H1 (cell line): ENCODE results near the gene HMCES. TPM values are rescaled to one million over a fixed set of nuclear protein-coding genes. Genes with fewer than 3 reads are reported as not detected.

ENCODE experiments used
- ASH2L ChIP-seq: fragments of 200-600, 300-600 bp; sonication (generic); IDR thresholded peaks from one replicate; pipeline ENCODE4 v1.7.1; 2017; ENCODE audit warnings: low read length
- CHD1 ChIP-seq: IDR thresholded peaks from 2 replicates; pipeline ENCODE4 v1.6.1; 2012; ENCODE audit warnings: low read depth, low read length, improper control_type of control experiment
- HDAC2 ChIP-seq, 2 experiments: fragments of 300-600 bp in 1 of 2; sonication (generic) in 1 of 2; IDR thresholded peaks; 2 replicates each; pipeline ENCODE4 v1.6.1; 2011 to 2012; ENCODE audit warnings: low read depth in 2 of 2, low read length in 2 of 2, mild to moderate bottlenecking in 2 of 2, moderate library complexity in 2 of 2, borderline replicate concordance in 1 of 2, inconsistent platforms in 1 of 2
- RAD21 ChIP-seq, 2 experiments: IDR thresholded peaks in 1 of 2; conservative IDR thresholded peaks in 1 of 2; 2 replicates each; pipeline ENCODE4 v1.6.1; 2011; ENCODE audit warnings: low read depth in 2 of 2, low read length in 2 of 2, improper control_type of control experiment in 1 of 2, inconsistent platforms in 1 of 2, mild to moderate bottlenecking in 1 of 2, moderate library complexity in 1 of 2
- RBBP5 ChIP-seq: IDR thresholded peaks from 2 replicates; pipeline ENCODE4 v1.7.1; 2012; ENCODE audit warnings: low read depth, mild to moderate bottlenecking, inconsistent platforms, low read length, moderate library complexity, borderline replicate concordance
- SIN3A ChIP-seq, 2 experiments: IDR thresholded peaks in 1 of 2; conservative IDR thresholded peaks in 1 of 2; 2 replicates each; pipeline ENCODE4 v1.6.1; 2011 to 2012; ENCODE audit warnings: low read length in 2 of 2, improper control_type of control experiment in 1 of 2, low read depth in 1 of 2, mild to moderate bottlenecking in 1 of 2
- polyA plus RNA-seq, 7 experiments: library from polyadenylated mRNA; depleted of rRNA in 3 of 7; stranded (reverse) in 5 of 7; unstranded in 2 of 7; fragments of >200 nt in 5 of 7; fragments of 200-250 nt in 2 of 7; gene quantifications; 1 replicate in 5 of 7; 2 replicates in 1 of 7; 4 replicates in 1 of 7; pipeline versions ENCODE4 v1.2.1 to v1.2.3, GENCODE V29; 2011 to 2013; ENCODE audit warnings: missing spikeins in 2 of 7, mixed read lengths in 2 of 7
- total RNA-seq: library from RNA; stranded (reverse); fragmentation: NEBNext Ultra II Directional; extraction: Animal tissue kit (Norgen Biotek cat#: 25700); gene quantifications from 2 replicates; pipeline ENCODE4 v1.2.1, GENCODE V29; 2021

Gene HMCES
- total and polyA plus RNA-seq, 2 of the 8 experiments (the other 6 are each of a cell fraction or from before 2014, with no cell fraction given), result 27.6 to 49.5 TPM

- no peak for TF ChIP-seq CHD1
- TF ChIP-seq HDAC2 (IDR thresholded peaks at IDR 0.05; ENCODE audit: borderline replicate concordance in 1 of 2, low read depth in 2 of 2, low read length in 2 of 2), result no peak
- no peak for TF ChIP-seq RAD21 (IDR thresholded peaks at IDR 0.05 in 1 of 2, conservative IDR thresholded peaks at IDR 0.05 in 1 of 2; ENCODE audit: low read depth in 2 of 2, low read length in 2 of 2)
- no peak for TF ChIP-seq SIN3A (conservative IDR thresholded peaks at IDR 0.05 in 1 of 2, IDR thresholded peaks at IDR 0.05 in 1 of 2; ENCODE audit: low read depth in 1 of 2, low read length in 2 of 2)
- no peak for TF ChIP-seq RBBP5
- TF ChIP-seq ASH2L, result no peak
- TF ChIP-seq, all 59 proteins: peak for 0
Measured at GRCh38 chr3:129254536-129255230, 24.0 kb upstream of the HMCES start (continued).
